Astrocyte (in vitro differentiated cells and primary cell): ENCODE results near the gene GFOD1.

Experiments
- EZH2 ChIP-seq: IDR thresholded peaks from 2 replicates; pipeline ENCODE4 v1.6.1; 2012; ENCODE audit warnings: mild to moderate bottlenecking, low read length, inconsistent platforms; ENCODE audit not compliant: insufficient read depth
- TF ChIP-seq, protein P1 (sequence below): IDR thresholded peaks from 2 replicates; pipeline ENCODE4 v1.5.1; 2011; ENCODE audit warnings: low read depth, mild to moderate bottlenecking, inconsistent platforms, low read length, moderate library complexity; ENCODE audit not compliant: insufficient read depth

DNA sequence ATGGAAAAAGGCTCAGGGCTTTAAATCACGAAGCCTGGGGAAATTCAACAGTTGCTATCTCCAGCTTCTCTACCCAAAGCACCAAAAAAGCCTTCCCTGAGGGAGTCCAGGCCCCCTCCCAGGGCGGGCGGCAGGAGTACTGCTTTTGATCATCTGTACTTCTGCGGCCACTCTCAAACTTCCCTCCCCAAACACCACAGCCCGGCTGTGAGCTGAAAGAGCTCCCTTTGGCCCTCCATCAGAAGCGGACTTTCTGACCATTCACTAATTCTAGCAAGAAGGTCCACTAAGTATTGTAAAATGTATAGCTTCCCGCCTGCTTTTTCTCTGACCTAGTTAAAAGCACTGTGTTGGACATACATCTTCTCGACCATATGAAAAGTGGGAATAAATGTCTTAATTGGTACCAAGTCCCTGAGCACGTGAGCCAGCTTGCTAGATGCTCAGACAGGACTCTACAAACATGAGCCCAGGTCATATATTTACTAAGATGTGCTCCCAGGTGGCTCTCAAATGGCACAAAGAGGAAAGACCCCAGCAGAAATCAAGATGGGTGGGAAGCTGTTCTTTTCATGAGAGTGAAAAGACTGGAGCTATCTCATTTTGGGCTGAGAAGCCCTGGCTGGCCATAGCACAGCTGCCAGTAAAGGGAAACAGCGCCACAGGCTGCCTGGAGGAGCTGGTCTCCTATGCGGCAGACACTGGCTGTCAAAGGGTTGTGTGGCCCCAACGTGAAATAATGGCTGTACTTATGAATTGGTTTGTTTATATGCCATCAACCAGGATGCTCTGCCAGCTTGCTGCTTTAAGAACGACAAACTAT lies 58.6 kb downstream of the GFOD1 start:
- TF ChIP-seq, protein P1, sequence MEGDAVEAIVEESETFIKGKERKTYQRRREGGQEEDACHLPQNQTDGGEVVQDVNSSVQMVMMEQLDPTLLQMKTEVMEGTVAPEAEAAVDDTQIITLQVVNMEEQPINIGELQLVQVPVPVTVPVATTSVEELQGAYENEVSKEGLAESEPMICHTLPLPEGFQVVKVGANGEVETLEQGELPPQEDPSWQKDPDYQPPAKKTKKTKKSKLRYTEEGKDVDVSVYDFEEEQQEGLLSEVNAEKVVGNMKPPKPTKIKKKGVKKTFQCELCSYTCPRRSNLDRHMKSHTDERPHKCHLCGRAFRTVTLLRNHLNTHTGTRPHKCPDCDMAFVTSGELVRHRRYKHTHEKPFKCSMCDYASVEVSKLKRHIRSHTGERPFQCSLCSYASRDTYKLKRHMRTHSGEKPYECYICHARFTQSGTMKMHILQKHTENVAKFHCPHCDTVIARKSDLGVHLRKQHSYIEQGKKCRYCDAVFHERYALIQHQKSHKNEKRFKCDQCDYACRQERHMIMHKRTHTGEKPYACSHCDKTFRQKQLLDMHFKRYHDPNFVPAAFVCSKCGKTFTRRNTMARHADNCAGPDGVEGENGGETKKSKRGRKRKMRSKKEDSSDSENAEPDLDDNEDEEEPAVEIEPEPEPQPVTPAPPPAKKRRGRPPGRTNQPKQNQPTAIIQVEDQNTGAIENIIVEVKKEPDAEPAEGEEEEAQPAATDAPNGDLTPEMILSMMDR: no peak
- TF ChIP-seq EZH2: no peak
